ENCODE results near the gene ASS1.

DNA sequence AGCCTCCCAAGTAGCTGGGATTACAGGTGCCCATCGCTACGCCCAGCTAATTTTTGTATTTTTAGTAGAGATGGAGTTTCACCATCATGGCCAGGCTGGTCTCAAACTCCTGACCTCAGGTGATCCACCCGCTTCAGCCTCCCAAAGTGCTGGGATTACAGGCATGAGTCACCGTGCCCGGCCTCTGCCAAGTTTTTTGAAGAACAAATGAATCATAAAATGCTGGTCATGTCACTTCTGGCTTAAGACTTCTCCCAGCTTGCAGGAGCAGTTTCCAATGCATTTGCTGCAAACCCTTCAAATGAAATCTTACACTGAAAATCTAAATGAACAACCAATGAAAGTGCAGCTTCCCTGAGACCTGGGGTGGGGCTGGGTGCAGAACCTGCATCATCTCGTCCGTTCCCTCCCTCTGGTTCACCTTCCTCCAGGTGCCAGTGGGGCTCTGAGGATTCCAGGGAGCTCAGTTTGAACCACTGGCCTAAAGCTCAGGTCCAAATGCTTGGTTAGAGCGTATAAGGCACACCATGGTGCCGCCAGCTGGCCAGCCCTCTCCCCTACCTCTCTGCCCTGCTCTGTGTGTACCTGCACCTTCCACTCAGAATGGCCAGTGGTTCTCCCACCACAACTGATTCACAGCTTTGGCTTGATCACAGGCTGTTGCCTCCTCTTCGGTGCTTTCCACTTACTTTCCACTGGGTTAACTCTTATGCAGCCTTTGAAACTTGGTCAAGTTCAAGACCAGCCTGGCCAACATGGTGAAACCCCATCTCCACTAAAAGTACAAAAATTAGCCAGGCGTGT lies 94.9 kb downstream of the ASS1 start:
- TF ChIP-seq CTCF (IDR thresholded peaks at IDR 0.05) (no peak), POLR2A (IDR thresholded peaks at IDR 0.05) (no peak)
